ENCODE results near the gene RNF146.
"Not testable (repeated sequence)": the region's sequence is repeated elsewhere in the genome, so short reads cannot be mapped to it uniquely, and the experiment has no call there.

RNF146 gene

DNA sequence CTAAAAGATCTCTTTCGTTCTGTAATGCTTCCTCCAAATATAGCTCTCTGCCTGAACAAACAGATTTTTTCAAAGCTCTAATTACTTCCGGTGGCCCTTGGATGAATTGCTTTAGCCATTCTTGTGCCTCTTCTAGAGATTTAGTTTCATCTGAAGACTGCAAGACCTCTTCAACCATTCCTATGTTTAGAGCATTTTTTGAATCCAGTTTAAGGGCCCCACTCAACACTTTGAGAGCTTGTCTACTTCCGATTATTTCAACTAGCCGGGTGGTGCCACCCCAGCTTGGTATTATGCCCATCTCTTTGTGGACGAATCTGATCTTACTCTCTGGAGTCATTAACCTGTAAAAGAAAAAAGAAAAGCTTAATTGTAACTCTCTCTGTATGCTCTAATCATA is 23.3 kb downstream of the RNF146 start:
- DNase-seq = no peak

DNA sequence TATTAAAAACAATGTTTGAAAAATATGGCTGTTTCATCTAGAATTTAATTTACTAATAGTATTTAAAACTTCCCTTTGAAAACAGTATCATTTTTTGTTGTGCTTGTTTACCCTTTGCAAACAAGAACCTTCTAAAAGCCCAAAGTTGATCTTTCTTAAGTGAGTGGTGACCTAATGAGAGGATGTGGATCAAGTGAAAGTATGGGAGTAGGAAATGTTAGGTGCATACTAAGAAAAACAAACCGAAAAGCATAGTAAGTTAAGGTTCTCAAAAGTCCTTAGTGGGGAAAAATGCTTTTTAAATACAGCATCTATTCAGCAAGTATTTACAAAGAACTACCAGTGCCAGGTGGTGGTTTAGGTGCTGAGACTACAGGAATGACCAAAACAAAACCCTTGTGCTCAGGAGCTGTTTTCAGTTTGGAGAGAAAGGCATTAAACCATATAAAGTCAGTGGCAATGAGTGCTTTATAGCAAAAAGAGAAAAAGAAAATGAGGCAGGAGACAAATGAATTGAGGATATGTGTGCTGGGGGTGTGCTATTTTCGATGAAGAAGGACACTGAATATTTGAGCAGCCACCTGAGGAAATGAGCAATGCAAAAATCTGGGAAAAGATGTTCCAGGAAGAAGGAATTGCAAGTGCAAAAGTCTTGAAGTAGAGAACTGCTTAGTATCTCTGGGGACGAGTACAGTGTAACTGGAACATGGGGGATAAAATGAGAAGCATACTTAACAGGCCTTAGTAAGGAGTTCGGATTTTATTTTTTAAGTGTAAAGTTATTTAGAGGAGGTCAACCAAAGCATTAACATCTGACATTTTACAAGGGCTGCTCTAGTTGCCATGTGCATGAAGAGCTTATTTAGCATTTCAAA is 24.0 kb downstream of the RNF146 start:
- DNase-seq = no peak

DNA sequence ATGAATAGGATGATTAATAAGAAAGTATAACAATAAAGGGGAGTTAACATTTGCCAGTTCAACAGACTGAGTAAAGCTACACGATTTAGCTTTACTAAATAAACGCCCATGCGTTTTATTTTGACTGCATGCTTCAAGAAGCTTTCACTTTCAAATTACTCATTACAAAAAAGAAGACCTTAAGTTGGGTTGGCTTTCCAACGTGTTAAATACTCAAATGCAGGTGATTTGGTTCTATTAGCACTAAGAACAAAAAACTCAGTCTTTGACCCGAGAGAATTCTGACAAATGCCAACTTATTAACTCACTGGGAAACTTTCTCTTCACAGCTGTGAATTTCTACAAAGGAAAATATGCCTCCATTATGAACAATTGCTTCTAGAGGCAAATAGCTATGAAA is 24.8 kb downstream of the RNF146 start:
- DNase-seq = no peak

DNA sequence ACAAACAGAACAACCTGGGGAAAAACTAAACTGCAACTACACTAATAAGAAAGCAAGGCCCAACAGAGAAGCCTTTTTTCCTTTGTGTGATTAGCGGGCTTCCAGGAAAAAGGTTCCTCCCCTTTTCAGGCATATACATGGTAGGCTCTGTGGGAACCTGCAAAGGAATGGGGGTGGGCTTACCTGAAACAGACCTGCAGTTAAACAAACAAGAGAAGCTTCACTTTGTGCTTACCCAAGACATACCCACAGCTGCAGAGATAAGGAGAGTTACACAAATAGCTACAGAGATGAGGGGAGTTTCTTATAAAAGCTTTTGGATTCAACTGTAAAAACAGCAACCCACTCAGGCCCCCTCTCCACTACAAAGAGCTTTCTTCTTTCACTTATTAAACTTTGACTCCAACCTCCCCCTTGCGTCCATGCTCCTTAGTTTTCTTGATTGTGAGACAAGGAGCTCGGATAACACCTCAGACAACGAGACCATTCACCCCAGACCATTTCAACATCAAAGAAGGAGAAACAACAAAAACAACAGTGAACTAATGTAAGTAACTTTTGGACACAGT is 30.9 kb downstream of the RNF146 start:
- no peak for DNase-seq

DNA sequence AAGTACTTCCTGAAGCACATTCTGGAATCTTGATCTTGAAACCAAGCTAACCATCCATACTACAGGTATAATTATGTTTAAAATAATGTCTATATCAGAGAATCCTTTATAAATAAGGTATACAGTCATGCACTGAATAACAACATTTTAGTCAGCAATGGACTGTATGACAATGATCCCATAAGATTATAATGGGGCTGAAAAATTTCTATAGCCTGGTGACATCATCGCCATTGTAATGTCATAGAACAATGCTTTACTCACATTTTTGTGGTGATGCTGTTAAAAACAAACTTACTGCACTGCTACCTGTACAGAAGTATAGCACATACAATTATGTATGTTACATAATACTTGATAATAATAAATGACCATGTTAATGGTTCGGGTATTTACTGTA is 31.8 kb downstream of the RNF146 start:
- DNase-seq = no peak

DNA sequence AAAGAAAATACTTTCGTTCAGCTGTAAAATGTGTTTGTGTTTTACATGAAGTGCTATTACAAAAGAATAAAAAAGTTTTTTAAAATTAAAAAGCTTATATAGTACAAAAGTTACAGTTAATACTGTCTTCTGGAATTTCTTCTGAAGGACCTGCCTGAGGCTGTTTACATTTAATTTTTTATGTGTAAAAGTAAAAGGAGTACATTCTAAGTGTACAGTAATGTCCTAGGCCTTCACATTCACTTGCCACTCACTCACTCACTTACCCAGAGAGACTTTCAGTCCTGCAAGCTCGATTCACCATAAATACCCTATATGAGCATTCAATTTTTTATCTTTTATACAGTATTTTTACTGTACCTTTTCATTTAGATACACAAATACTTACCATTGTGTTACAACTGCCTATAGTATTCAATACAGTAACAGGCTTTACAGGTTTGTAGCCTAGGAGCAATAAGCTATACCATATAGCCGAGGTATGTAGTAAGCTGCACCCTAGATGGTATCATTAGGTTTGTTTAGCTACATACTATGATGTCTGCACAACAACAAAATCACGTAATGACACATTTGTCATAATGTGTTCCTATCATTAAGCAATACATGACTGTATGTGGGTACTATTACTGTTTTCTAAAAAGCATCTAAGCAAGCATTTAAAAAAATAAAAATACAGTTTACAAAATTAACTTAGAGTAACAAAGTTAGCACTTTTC is 33.0 kb downstream of the RNF146 start:
- no peak for DNase-seq

DNA sequence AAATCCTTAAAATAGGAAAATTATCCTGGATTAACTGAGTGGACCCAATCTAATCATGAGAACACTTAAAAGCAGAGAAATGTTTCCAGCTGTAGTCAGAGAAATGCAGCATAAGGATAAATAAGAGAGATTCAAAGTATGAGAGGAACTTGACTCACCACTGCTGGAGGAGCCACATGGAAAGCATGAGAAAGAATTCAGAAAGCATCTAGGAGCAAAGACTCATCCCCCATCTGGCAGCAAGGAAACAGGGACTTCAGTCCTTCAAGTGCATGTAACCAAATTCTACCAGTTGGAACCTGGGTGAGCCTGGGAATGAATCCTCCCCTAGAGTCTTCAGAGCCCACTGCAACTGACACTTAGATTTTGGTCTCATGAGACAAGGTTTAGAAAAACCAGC is 33.7 kb downstream of the RNF146 start:
- DNase-seq = no peak

DNA sequence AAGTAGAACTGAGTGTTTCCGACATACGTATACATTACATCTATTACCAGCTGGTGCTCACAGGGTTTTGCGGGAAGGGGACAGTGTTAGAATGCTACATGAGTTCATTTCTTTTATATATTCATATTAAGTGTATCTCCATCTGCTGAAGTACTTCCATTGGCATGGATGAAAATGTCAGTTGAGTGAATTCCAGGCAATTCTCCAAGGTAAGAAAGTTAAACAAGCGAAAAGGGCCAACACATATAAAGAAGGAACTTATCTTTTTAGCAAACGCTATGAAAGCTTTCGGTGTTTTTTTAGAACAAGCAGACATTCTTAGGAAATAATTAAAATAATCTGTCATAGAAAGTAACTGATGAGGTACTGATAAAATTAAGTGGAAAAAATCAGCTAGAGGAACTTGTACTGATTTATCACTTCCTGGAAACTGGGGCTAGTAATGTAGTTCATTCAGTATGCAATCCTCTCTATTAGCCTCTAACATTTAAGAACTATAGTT is 34.6 kb downstream of the RNF146 start:
- DNase-seq = no peak

DNA sequence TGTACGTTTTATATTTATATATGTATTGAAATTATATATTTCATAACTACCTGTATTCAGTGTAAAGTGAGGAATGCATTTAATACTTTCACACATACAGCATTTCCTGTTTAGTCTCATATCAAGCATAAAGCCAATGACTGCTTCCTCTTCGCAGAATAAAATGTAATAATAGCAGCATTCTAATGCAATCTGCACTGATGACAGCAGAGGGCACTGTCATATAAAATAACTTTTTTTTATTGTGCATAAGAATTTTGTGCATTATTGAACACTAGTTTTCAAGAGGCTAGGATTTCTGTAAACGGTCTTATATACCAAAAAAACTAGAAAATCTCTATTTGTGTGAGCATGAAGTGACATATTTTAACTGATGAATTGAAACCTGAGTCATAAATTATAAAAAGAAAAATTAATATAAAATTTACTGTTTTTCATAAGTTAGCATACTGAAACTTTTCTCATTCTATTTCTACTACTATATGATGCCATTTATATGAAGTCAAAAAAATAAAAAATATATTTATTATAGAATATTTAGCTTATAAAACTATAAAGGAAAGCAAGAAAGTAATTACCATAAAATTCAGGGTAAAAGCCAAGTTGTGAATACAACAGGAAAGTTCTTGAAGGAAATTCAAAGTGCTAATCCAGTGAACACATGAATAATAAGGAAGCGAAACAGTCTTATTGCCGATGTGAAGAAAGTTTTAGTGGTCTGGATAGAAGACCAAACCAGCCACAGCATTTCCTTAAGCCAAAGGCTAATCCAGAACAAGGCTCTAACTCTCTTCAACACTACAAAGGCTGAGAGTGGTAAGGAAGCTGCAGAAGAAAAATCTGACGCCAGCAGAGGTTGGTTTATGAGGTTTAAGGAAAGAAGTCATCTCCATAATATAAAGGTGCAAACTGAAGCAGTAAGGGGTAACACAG is 36.3 kb downstream of the RNF146 start:
- DNase-seq = peak; percentile 55 to 72

DNA sequence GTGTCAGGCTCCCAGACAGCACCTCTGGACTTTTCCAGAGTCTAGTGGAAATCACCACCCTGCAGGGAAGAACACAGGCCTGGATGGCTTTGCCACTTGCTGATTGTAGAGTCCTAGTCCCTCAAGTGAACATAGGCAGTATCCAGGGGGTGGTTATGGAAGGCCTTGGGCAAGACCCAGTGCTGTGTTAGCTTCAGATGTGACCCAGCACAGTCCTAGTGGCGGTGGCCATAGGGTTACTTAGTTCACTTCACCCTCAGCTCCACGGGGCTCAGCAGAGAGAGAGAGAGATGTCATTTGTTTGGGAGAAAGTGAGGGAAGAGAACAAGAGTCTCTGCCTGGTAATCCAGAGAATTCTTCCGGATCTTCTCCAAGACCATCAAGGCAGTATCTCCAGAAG is 37.3 kb downstream of the RNF146 start:
- DNase-seq = no peak

DNA sequence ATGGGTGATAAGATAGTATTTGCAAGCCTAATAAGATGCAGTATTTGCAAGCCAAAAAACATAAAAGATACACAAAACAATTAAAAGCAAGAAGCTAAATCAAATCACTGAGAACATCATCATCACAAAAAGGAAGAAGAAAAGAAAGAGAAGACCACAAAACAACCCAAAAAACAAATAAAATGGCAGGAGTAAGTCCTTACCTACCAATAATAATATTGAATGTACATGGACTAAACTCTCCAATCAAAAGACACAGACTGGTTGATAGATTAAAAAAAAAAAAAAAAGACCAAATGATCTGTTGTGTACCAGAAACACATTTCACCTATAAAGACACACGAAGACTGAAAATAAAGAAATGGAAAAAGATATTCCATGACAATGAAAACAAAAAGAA is 39.1 kb downstream of the RNF146 start:
- DNase-seq = no peak

DNA sequence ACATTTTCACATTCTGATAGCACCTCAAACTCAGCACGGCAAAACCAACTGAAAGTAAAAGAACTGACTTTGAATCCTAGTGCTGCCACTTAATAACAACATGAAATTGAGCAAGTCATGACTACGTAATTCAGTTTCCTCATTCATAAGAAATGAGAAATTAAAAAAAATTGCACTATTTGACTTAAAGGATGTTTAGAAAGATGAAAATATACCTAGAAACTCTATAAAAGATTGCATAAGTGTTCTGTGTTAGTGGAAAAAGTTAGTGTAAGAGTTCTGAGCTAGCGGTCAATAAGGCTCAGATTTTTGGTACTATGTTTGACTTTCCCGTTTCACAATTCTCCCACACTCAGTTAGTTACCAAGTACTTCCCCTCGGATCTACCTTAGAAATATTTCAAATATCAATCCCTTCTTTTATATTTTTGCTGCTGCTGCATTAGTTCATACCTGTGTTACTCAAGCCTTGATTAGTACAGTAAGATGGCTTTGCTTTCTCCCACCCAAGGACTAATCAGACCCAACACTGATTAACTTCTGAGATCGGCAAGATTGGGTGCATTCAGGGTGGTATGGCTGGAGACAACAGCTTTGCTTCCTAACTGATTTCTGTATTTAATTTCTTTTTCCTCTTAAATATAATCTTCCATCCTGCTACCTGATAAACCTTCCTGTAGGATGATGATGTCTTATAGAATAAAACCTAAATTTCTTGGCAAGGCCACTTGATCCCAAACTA is 50.9 kb downstream of the RNF146 start:
- DNase-seq = no peak

DNA sequence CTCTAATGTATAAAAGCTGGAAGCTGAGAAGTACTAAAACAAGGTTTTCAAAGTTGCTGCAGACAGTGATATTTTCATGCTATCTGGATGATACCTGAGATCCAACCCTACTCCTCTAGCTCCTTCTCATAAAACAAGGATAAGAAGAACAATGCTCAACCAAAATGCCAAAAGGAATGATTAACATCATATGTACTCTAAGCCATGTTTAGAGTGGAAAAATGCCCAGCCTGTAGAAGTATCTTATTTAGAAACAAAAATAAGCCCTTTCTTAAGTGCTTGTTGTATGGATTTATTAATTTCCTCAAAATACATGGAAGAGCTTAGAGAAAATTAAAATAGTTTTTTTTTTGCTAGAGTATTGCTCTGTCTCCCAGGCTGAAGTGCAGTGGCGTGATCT is 53.0 kb downstream of the RNF146 start:
- no peak for DNase-seq

DNA sequence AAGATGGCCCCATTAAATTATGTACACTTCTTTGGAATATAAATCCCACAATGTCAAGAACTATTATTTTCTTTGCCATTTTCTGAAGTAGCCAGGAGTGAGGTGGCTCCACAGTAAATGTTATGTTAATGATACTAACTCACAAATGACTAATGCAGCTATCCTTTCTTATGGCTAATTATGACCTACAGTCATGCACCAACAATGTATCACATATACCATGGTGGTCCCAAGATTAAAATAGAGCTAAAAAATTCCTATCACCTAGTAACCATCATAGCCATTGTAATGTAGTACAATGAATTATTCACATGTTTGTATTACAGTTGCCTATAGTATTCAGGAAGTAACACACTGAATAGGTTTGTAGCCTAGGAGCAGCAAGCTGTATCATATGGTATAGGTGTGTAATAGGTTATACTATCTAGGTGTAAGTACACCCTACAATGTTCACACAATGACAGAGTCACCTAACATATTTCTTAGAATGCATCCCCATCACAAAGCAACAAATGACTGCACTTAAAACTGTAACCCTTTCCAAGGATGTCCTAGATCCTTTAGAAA is 61.5 kb downstream of the RNF146 start:
- no peak for DNase-seq

DNA sequence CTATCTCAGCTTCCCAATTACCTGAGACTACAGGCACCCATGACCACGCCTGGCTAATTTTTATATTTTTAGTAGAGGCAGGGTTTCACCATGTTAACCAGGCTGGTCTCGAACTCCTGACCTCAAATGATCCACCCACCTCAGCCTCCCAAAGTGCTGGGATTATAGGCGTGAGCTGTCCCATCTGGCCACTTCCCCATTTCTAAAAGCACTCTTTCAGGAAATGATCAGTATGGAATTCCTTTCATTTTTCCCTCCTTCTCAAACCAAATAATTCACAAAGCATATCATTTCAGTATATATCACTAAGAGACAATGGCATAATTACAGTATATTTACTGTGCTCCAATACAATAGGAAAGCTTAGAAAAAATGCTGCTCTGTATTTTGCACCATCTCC is 64.6 kb downstream of the RNF146 start:
- DNase-seq = not testable (repeated sequence)

DNA sequence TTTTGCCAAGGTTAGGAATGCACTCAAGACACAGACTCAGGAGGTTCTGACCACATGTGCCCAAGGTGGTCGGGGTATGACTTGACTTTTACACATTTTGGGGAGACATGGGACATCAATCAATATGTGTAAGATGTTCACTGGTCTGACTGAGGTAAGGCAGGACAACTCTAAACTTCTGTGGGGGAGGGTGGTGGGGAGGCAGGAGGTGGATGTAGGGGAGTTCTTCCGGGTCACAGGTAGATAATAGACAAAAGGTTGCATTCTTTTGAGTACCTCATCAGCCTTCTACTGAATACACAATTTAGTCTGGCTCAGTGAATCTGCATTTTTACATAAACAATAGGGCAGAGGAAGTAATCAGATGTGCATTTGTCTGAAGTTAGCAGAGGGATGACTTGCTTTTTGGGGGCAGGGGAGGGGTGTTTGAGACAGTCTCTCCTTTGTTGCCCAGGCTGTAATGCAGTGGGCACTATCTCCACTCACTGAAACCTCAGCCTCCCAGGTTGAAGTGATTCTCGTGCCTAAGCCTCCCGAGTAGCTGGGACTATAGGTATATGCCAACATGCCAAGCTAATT is 65.8 kb downstream of the RNF146 start:
- no peak for DNase-seq

Measured in Kasumi-1 (cell line).